SK-N-SH treated with all-trans-retinoic acid at 6 μM for 48 hours (cell line): ENCODE data around the gene MMP17.

Source experiments
- ATAC-seq: fragments of 200-7000 bp; cut with Tn5 transposase; 3 replicates; pipeline ENCODE4 v1.9.1; 2020; ENCODE audit warnings: mild to moderate bottlenecking, moderate library complexity
- ARNTL ChIP-seq: fragments of 450-650 bp; formaldehyde crosslinking; IDR thresholded peaks from 2 replicates; pipeline ENCODE4 v1.5.0; 2020; ENCODE audit warnings: low read depth, mild to moderate bottlenecking, moderate library complexity, borderline replicate concordance
- BACH2 ChIP-seq: fragments of 250-450 bp; sonication (Bioruptor Pico); IDR thresholded peaks from 2 replicates; pipeline ENCODE4 v1.9.0; 2021; ENCODE audit warnings: mild to moderate bottlenecking, borderline replicate concordance
- CREB5 ChIP-seq: fragments of 250-450 bp; sonication (Bioruptor Pico); IDR thresholded peaks from 2 replicates; pipeline ENCODE4 v1.5.1; 2020; ENCODE audit warnings: low read depth, mild to moderate bottlenecking, moderate library complexity
- CSDC2 ChIP-seq: fragments of 250-450 bp; sonication (Bioruptor Pico); IDR thresholded peaks from 2 replicates; pipeline ENCODE4 v1.5.0; 2020; ENCODE audit warnings: mild to moderate bottlenecking, moderate library complexity
- ESRRG ChIP-seq: fragments of 250-450 bp; sonication (Bioruptor Pico); IDR thresholded peaks from 2 replicates; pipeline ENCODE4 v1.6.1; 2021; ENCODE audit warnings: mild to moderate bottlenecking
- GLIS3 ChIP-seq: fragments of 250-450 bp; sonication (Bioruptor Pico); IDR thresholded peaks from 2 replicates; pipeline ENCODE4 v1.5.0; 2020; ENCODE audit warnings: mild to moderate bottlenecking, moderate library complexity
- ISL1 ChIP-seq: fragments of 250-450 bp; sonication (Bioruptor Pico); IDR thresholded peaks from 2 replicates; pipeline ENCODE4 v2.1.2; 2022; ENCODE audit warnings: mild to moderate bottlenecking, moderate library complexity
- OSR1 ChIP-seq: fragments of 250-450 bp; sonication (Bioruptor Pico); IDR thresholded peaks from 2 replicates; pipeline ENCODE4 v1.8.0; 2022; ENCODE audit warnings: moderate library complexity, mild to moderate bottlenecking, inconsistent platforms
- PPARA ChIP-seq: fragments of 250-450 bp; sonication (Bioruptor Pico); IDR thresholded peaks from 2 replicates; pipeline ENCODE4 v1.5.0; 2020; ENCODE audit warnings: mild to moderate bottlenecking, borderline replicate concordance
- TCF4 ChIP-seq: fragments of 250-450 bp; sonication (Bioruptor Pico); IDR thresholded peaks from 2 replicates; pipeline ENCODE4 v1.8.0; 2021; ENCODE audit warnings: mild to moderate bottlenecking, moderate library complexity, borderline replicate concordance
- TOX ChIP-seq: fragments of 250-450 bp; sonication (Bioruptor Pico); IDR thresholded peaks from 2 replicates; pipeline ENCODE4 v1.8.0; 2021; ENCODE audit warnings: mild to moderate bottlenecking, moderate library complexity, borderline replicate concordance
- ZC3H10 ChIP-seq: fragments of 250-450 bp; sonication (Bioruptor Pico); IDR thresholded peaks from 2 replicates; pipeline ENCODE4 v1.5.1; 2021; ENCODE audit warnings: mild to moderate bottlenecking, moderate library complexity
- ZFP3 ChIP-seq: fragments of 250-450 bp; sonication (Bioruptor Pico); IDR thresholded peaks from 2 replicates; pipeline ENCODE4 v1.5.0; 2020; ENCODE audit warnings: mild to moderate bottlenecking, moderate library complexity
- ZFP30 ChIP-seq: fragments of 450-650 bp; formaldehyde crosslinking; IDR thresholded peaks from 2 replicates; pipeline ENCODE4 v1.5.0; 2022; ENCODE audit warnings: mild to moderate bottlenecking, moderate library complexity
- ZNF565 ChIP-seq: fragments of 450-650 bp; formaldehyde crosslinking; conservative IDR thresholded peaks from 2 replicates; pipeline ENCODE4 v1.5.0; 2020; ENCODE audit warnings: low read depth, mild to moderate bottlenecking, moderate library complexity
- ZNF70 ChIP-seq: fragments of 450-650 bp; formaldehyde crosslinking; IDR thresholded peaks from 2 replicates; pipeline ENCODE4 v1.5.0; 2020; ENCODE audit warnings: mild to moderate bottlenecking, moderate library complexity
- ZNF8 ChIP-seq: fragments of 450-650 bp; formaldehyde crosslinking; IDR thresholded peaks from 2 replicates; pipeline ENCODE4 v1.5.0; 2020; ENCODE audit warnings: mild to moderate bottlenecking, moderate library complexity
- TF ChIP-seq, protein P1 (sequence below): fragments of 250-450 bp; sonication (Bioruptor Pico); IDR thresholded peaks from 2 replicates; pipeline ENCODE4 v1.8.0; 2020; ENCODE audit warnings: mild to moderate bottlenecking, moderate library complexity, borderline replicate concordance
- TF ChIP-seq, protein P2 (sequence below): fragments of 250-450 bp; sonication (Bioruptor Pico); IDR thresholded peaks from 2 replicates; pipeline ENCODE4 v1.8.0; 2021; ENCODE audit warnings: low read depth, mild to moderate bottlenecking, moderate library complexity, borderline replicate concordance
- TF ChIP-seq, protein P3 (sequence below): fragments of 250-450 bp; sonication (Bioruptor Pico); IDR thresholded peaks from 2 replicates; pipeline ENCODE4 v1.5.0; 2020; ENCODE audit warnings: mild to moderate bottlenecking, moderate library complexity
- TF ChIP-seq, protein P4 (sequence below): fragments of 250-450 bp; sonication (Bioruptor Pico); IDR thresholded peaks from 2 replicates; pipeline ENCODE4 v1.5.1; 2021; ENCODE audit warnings: mild to moderate bottlenecking, moderate library complexity

Gene MMP17

GRCh38 chr12:131865180-131865875, 37.1 kb downstream of the MMP17 start:
- TF ChIP-seq TCF4: no peak
- ATAC-seq: peak; percentile 46; the same call in 1 of the 3 replicates

DNA sequence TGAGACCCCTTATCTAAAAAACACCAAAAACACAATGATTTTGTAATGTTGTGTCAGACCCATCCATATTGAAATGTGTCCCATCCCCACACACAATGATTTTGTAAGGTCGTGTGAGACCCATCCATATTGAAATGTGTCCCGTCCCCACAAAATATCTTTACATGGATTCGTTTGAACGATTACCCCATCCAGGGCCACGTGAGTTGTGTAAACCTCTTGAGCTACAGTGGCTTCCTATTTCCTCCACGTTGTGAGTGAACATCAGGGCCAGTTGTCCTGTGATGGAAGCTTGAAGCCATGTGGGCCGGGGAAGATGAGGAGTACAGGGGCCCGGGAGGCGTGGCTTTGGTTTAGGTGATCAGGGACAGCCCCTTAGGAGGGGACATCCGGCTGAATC, 39.3 kb downstream of the MMP17 start:
- ATAC-seq: no peak
- TF ChIP-seq ARNTL (CRISPR knock-in tag) (no peak), PPARA (CRISPR knock-in tag) (no peak), TOX (no peak), ZFP30 (CRISPR knock-in tag) (no peak), GLIS3 (CRISPR knock-in tag) (no peak)
- TF ChIP-seq, protein P1, sequence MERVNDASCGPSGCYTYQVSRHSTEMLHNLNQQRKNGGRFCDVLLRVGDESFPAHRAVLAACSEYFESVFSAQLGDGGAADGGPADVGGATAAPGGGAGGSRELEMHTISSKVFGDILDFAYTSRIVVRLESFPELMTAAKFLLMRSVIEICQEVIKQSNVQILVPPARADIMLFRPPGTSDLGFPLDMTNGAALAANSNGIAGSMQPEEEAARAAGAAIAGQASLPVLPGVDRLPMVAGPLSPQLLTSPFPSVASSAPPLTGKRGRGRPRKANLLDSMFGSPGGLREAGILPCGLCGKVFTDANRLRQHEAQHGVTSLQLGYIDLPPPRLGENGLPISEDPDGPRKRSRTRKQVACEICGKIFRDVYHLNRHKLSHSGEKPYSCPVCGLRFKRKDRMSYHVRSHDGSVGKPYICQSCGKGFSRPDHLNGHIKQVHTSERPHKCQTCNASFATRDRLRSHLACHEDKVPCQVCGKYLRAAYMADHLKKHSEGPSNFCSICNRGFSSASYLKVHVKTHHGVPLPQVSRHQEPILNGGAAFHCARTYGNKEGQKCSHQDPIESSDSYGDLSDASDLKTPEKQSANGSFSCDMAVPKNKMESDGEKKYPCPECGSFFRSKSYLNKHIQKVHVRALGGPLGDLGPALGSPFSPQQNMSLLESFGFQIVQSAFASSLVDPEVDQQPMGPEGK (CRISPR knock-in tag): no peak

- no peak for ATAC-seq
- TF ChIP-seq, protein P2, sequence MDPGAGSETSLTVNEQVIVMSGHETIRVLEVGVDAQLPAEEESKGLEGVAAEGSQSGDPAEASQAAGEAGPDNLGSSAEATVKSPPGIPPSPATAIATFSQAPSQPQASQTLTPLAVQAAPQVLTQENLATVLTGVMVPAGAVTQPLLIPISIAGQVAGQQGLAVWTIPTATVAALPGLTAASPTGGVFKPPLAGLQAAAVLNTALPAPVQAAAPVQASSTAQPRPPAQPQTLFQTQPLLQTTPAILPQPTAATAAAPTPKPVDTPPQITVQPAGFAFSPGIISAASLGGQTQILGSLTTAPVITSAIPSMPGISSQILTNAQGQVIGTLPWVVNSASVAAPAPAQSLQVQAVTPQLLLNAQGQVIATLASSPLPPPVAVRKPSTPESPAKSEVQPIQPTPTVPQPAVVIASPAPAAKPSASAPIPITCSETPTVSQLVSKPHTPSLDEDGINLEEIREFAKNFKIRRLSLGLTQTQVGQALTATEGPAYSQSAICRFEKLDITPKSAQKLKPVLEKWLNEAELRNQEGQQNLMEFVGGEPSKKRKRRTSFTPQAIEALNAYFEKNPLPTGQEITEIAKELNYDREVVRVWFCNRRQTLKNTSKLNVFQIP (CRISPR knock-in tag): no peak
- no peak for TF ChIP-seq ZNF565
- no peak for TF ChIP-seq PPARA (CRISPR knock-in tag)
- TF ChIP-seq, protein P3, sequence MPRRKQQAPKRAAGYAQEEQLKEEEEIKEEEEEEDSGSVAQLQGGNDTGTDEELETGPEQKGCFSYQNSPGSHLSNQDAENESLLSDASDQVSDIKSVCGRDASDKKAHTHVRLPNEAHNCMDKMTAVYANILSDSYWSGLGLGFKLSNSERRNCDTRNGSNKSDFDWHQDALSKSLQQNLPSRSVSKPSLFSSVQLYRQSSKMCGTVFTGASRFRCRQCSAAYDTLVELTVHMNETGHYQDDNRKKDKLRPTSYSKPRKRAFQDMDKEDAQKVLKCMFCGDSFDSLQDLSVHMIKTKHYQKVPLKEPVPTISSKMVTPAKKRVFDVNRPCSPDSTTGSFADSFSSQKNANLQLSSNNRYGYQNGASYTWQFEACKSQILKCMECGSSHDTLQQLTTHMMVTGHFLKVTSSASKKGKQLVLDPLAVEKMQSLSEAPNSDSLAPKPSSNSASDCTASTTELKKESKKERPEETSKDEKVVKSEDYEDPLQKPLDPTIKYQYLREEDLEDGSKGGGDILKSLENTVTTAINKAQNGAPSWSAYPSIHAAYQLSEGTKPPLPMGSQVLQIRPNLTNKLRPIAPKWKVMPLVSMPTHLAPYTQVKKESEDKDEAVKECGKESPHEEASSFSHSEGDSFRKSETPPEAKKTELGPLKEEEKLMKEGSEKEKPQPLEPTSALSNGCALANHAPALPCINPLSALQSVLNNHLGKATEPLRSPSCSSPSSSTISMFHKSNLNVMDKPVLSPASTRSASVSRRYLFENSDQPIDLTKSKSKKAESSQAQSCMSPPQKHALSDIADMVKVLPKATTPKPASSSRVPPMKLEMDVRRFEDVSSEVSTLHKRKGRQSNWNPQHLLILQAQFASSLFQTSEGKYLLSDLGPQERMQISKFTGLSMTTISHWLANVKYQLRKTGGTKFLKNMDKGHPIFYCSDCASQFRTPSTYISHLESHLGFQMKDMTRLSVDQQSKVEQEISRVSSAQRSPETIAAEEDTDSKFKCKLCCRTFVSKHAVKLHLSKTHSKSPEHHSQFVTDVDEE (CRISPR knock-in tag): no peak
- no peak for TF ChIP-seq ARNTL (CRISPR knock-in tag)
- no peak for TF ChIP-seq ZNF8 (CRISPR knock-in tag)
- no peak for TF ChIP-seq ZNF70 (CRISPR knock-in tag)
- TF ChIP-seq, protein P1 (CRISPR knock-in tag): no peak
- TF ChIP-seq CREB5 (CRISPR knock-in tag): no peak
- TF ChIP-seq ESRRG (CRISPR knock-in tag): no peak
- no peak for TF ChIP-seq ISL1 (CRISPR knock-in tag)
- TF ChIP-seq BACH2 (CRISPR knock-in tag): no peak
- no peak for TF ChIP-seq CSDC2 (CRISPR knock-in tag)
- no peak for TF ChIP-seq OSR1
- no peak for TF ChIP-seq ZFP30 (CRISPR knock-in tag)
- no peak for TF ChIP-seq ZFP3
- TF ChIP-seq, protein P4, sequence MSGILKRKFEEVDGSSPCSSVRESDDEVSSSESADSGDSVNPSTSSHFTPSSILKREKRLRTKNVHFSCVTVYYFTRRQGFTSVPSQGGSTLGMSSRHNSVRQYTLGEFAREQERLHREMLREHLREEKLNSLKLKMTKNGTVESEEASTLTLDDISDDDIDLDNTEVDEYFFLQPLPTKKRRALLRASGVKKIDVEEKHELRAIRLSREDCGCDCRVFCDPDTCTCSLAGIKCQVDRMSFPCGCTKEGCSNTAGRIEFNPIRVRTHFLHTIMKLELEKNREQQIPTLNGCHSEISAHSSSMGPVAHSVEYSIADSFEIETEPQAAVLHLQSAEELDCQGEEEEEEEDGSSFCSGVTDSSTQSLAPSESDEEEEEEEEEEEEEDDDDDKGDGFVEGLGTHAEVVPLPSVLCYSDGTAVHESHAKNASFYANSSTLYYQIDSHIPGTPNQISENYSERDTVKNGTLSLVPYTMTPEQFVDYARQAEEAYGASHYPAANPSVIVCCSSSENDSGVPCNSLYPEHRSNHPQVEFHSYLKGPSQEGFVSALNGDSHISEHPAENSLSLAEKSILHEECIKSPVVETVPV (CRISPR knock-in tag): no peak
- no peak for TF ChIP-seq ZC3H10 (CRISPR knock-in tag)
Observed at GRCh38 chr12:131867891-131868675, 39.9 kb downstream of the MMP17 start.
